GM23338 (cell line): ENCODE data around the gene TET2. TPM values are rescaled to one million over a fixed set of nuclear protein-coding genes. Genes with fewer than 3 reads are reported as not detected.

ENCODE experiments used
- ATAC-seq: fragments of 200-7000 bp; cut with Tn5 transposase; 3 replicates; pipeline ENCODE4 v1.9.1; 2020
- DNase-seq: peaks from one replicate; pipeline ENCODE4 v3.0.0-alpha.2; 2015; ENCODE audit warnings: low spot score
- H2AFZ ChIP-seq: fragments of 200-600 bp; sonication (generic); 2 replicates; pipeline ENCODE4 v1.8.0; 2016; ENCODE audit warnings: antibody characterized with exemption, mild to moderate bottlenecking, moderate library complexity
- H3F3A ChIP-seq: fragments of 200-600 bp; sonication (generic); replicated peaks from 2 replicates; pipeline ENCODE4 v1.8.0; 2017; ENCODE audit warnings: antibody characterized with exemption, mixed run types, low read depth
- H3K27ac ChIP-seq: fragments of 200-600 bp; sonication (generic); 2 replicates; pipeline ENCODE4 v1.6.1; 2016; ENCODE audit warnings: low read depth
- H3K27me3 ChIP-seq: fragments of 200-600 bp; sonication (generic); 2 replicates; pipeline ENCODE4 v1.8.0; 2016; ENCODE audit warnings: mild to moderate bottlenecking, mixed run types, moderate library complexity; ENCODE audit not compliant: insufficient read depth
- H3K36me3 ChIP-seq: fragments of 200-600 bp; sonication (generic); 2 replicates; pipeline ENCODE4 v1.8.0; 2016; ENCODE audit warnings: mild to moderate bottlenecking; ENCODE audit not compliant: insufficient read depth
- H3K4me1 ChIP-seq: fragments of 200-600 bp; sonication (generic); 2 replicates; pipeline ENCODE4 v1.8.0; 2016; ENCODE audit warnings: mild to moderate bottlenecking, moderate library complexity; ENCODE audit not compliant: insufficient read depth
- H3K4me2 ChIP-seq: fragments of 200-600 bp; sonication (generic); 2 replicates; pipeline ENCODE4 v1.7.1; 2017; ENCODE audit warnings: mixed run types
- H3K4me3 ChIP-seq: fragments of 200-600 bp; sonication (generic); 2 replicates; pipeline ENCODE4 v1.6.1; 2016; ENCODE audit warnings: mixed run types
- H3K79me2 ChIP-seq: fragments of 200-600 bp; sonication (generic); replicated peaks from 2 replicates; pipeline ENCODE4 v1.8.0; 2017; ENCODE audit warnings: mild to moderate bottlenecking; ENCODE audit not compliant: insufficient read depth
- H3K9me2 ChIP-seq: fragments of 200-600 bp; sonication (generic); 2 replicates; pipeline ENCODE4 v1.8.0; 2017; ENCODE audit not compliant: insufficient read depth
- H4K20me1 ChIP-seq: fragments of 200-600 bp; sonication (generic); replicated peaks from 2 replicates; pipeline ENCODE4 v1.8.0; 2017; ENCODE audit warnings: mild to moderate bottlenecking; ENCODE audit not compliant: insufficient read depth
- H3K27ac Mint-ChIP-seq: 2 replicates; pipeline ENCODE4 v1.8.0; 2020; ENCODE audit warnings: inconsistent platforms, mild to moderate bottlenecking, moderate library complexity, mixed read lengths
- H3K27me3 Mint-ChIP-seq: 3 replicates; pipeline ENCODE4 v1.8.0; 2022; ENCODE audit warnings: low read depth, mild to moderate bottlenecking, moderate library complexity, mixed read lengths, inconsistent platforms; ENCODE audit not compliant: insufficient read depth, poor library complexity
- H3K36me3 Mint-ChIP-seq: 3 replicates; pipeline ENCODE4 v1.8.0; 2021; ENCODE audit warnings: low read depth, mild to moderate bottlenecking, inconsistent platforms, moderate library complexity, mixed read lengths
- H3K4me1 Mint-ChIP-seq: 3 replicates; pipeline ENCODE4 v1.8.0; 2020; ENCODE audit warnings: mild to moderate bottlenecking, inconsistent platforms, mixed read lengths
- H3K4me3 Mint-ChIP-seq: 3 replicates; pipeline ENCODE4 v1.8.0; 2021; ENCODE audit warnings: moderate library complexity, mild to moderate bottlenecking, inconsistent platforms, mixed read lengths
- H3K9me3 Mint-ChIP-seq: 3 replicates; pipeline ENCODE4 v1.8.0; 2020; ENCODE audit warnings: moderate library complexity, mild to moderate bottlenecking, inconsistent platforms, mixed read lengths
- CREB1 ChIP-seq: fragments of 250-450 bp; sonication (Bioruptor Pico); IDR thresholded peaks from 2 replicates; pipeline ENCODE4 v1.5.0; 2020; ENCODE audit warnings: low read depth, mild to moderate bottlenecking, moderate library complexity
- CTCF ChIP-seq, 2 experiments: fragments of 200-600 bp in 1 of 2; sonication (generic) in 1 of 2; conservative IDR thresholded peaks; 2 replicates each; pipeline versions ENCODE4 v1.5.1 to v1.6.1; 2016 to 2017; ENCODE audit warnings: antibody characterized with exemption in 2 of 2, low read depth in 2 of 2, mild to moderate bottlenecking in 2 of 2, moderate library complexity in 1 of 2
- EZH2 ChIP-seq: fragments of 200-600 bp; sonication (generic); IDR thresholded peaks from one replicate; pipeline ENCODE4 v1.8.0; 2017; ENCODE audit warnings: antibody characterized with exemption, mild to moderate bottlenecking, low read depth; ENCODE audit not compliant: unreplicated experiment
- EZH2phosphoT487 ChIP-seq: fragments of 200-600 bp; sonication (generic); IDR thresholded peaks from one replicate; pipeline ENCODE4 v1.8.1; 2018; ENCODE audit warnings: antibody characterized with exemption; ENCODE audit not compliant: unreplicated experiment
- JUNB ChIP-seq: IDR thresholded peaks from one replicate; pipeline ENCODE4 v1.6.1; 2016; ENCODE audit warnings: antibody characterized with exemption; ENCODE audit not compliant: unreplicated experiment
- NANOG ChIP-seq: IDR thresholded peaks from 2 replicates; pipeline ENCODE4 v1.6.1; 2016; ENCODE audit warnings: antibody characterized with exemption, borderline replicate concordance
- POLR2AphosphoS5 ChIP-seq: IDR thresholded peaks from 2 replicates; pipeline ENCODE4 v1.6.1; 2016; ENCODE audit warnings: antibody characterized with exemption, low read depth
- STAT1 ChIP-seq: IDR thresholded peaks from one replicate; pipeline ENCODE4 v1.6.1; 2016; ENCODE audit warnings: antibody characterized with exemption; ENCODE audit not compliant: unreplicated experiment
- ZNF114 ChIP-seq: fragments of 250-450 bp; sonication (Bioruptor Pico); IDR thresholded peaks from 2 replicates; pipeline ENCODE4 v1.5.0; 2020; ENCODE audit warnings: mild to moderate bottlenecking, moderate library complexity
- ZNF331 ChIP-seq: fragments of 250-450 bp; sonication (Bioruptor Pico); IDR thresholded peaks from 2 replicates; pipeline ENCODE4 v1.5.0; 2020; ENCODE audit warnings: low read depth, mild to moderate bottlenecking, moderate library complexity
- polyA plus RNA-seq: library from polyadenylated mRNA; unstranded; fragments of >200 nt; fragmentation: Nextera tagmentation; extraction: Ambion mirVana; gene quantifications from 2 replicates; pipeline ENCODE4 v1.2.1, GENCODE V29; 2016
- total RNA-seq: library from RNA; depleted of rRNA; stranded (reverse); fragments of >200 nt; shearing (Covaris generic); gene quantifications from 2 replicates; pipeline ENCODE4 v1.2.3, GENCODE V29; 2014
- TF ChIP-seq, protein P1 (sequence below): IDR thresholded peaks from 2 replicates; pipeline ENCODE4 v1.6.1; 2016; ENCODE audit warnings: antibody characterized with exemption
- TF ChIP-seq, protein P2 (sequence below): IDR thresholded peaks from one replicate; pipeline ENCODE4 v1.6.1; 2018; ENCODE audit warnings: antibody characterized with exemption; ENCODE audit not compliant: unreplicated experiment

Gene TET2
- total and polyA plus RNA-seq, 2 experiments from 2014 or later = 1.2 to 2.2 TPM

DNA sequence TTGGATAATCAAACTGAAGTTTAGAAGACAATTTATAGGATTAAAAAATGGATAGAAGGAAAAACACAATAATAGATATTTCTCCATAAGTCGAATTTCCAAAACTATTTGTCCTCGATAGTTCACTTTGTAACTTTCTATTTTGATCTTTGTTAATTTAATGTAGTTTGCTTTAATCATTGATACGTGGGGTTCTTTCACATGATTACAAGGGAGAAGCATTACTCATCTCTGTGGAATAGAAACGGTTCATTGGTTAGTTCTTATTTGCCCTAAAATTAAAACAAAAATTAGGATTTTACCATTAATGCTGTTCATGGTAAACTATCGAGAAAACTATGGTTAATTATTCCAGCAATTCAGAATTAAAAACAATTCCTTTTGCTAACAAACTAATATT, 2.1 kb downstream of the TET2 start (continued):
- TF ChIP-seq CTCF (conservative IDR thresholded peaks at IDR 0.05; ENCODE audit: low read depth in 2 of 2) (no peak), JUNB (no peak), EZH2phosphoT487 (no peak), ZNF114 (no peak)
- TF ChIP-seq, protein P1, sequence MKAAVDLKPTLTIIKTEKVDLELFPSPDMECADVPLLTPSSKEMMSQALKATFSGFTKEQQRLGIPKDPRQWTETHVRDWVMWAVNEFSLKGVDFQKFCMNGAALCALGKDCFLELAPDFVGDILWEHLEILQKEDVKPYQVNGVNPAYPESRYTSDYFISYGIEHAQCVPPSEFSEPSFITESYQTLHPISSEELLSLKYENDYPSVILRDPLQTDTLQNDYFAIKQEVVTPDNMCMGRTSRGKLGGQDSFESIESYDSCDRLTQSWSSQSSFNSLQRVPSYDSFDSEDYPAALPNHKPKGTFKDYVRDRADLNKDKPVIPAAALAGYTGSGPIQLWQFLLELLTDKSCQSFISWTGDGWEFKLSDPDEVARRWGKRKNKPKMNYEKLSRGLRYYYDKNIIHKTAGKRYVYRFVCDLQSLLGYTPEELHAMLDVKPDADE = no peak
- TF ChIP-seq, protein P2, sequence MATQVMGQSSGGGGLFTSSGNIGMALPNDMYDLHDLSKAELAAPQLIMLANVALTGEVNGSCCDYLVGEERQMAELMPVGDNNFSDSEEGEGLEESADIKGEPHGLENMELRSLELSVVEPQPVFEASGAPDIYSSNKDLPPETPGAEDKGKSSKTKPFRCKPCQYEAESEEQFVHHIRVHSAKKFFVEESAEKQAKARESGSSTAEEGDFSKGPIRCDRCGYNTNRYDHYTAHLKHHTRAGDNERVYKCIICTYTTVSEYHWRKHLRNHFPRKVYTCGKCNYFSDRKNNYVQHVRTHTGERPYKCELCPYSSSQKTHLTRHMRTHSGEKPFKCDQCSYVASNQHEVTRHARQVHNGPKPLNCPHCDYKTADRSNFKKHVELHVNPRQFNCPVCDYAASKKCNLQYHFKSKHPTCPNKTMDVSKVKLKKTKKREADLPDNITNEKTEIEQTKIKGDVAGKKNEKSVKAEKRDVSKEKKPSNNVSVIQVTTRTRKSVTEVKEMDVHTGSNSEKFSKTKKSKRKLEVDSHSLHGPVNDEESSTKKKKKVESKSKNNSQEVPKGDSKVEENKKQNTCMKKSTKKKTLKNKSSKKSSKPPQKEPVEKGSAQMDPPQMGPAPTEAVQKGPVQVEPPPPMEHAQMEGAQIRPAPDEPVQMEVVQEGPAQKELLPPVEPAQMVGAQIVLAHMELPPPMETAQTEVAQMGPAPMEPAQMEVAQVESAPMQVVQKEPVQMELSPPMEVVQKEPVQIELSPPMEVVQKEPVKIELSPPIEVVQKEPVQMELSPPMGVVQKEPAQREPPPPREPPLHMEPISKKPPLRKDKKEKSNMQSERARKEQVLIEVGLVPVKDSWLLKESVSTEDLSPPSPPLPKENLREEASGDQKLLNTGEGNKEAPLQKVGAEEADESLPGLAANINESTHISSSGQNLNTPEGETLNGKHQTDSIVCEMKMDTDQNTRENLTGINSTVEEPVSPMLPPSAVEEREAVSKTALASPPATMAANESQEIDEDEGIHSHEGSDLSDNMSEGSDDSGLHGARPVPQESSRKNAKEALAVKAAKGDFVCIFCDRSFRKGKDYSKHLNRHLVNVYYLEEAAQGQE = no peak

- H3K4me3 ChIP-seq = no peak overlapping the region
- H3K4me2 ChIP-seq = no peak overlapping the region
- H3K27ac Mint-ChIP-seq = no peak overlapping the region
- peaks cover 16% of the 10 kb centered on the region for H4K20me1 ChIP-seq
- ATAC-seq (no peak), DNase-seq (no peak)
- H3K36me3 ChIP-seq = no peaks in the 10 kb centered on the region
- 0 out of 2 replicates have a peak, but pooled peaks cover 5% of the 10 kb centered on the region for H3F3A ChIP-seq
- no peak overlapping the region for H3K4me3 Mint-ChIP-seq
- H3K36me3 Mint-ChIP-seq = no peaks in the 10 kb centered on the region; the same call in 2 of the 3 replicates
- H3K27me3 ChIP-seq = peaks cover 70% of the 10 kb centered on the region
- H3K9me2 ChIP-seq = no peaks in the 10 kb centered on the region
- no peak overlapping the region for H3K27ac ChIP-seq
- peaks cover 51% of the 10 kb centered on the region for H3K27me3 Mint-ChIP-seq
- H3K9me3 Mint-ChIP-seq = no peaks in the 10 kb centered on the region
- H2AFZ ChIP-seq = no peak overlapping the region
- H3K4me1 ChIP-seq = peaks cover 13% of the 10 kb centered on the region
- H3K79me2 ChIP-seq = no peaks in the 10 kb centered on the region; the same call in 1 of the 2 replicates
- peaks cover 13% of the 10 kb centered on the region for H3K4me1 Mint-ChIP-seq
- TF ChIP-seq EZH2phosphoT487 (no peak), JUNB (no peak), STAT1 (no peak), ZNF331 (no peak), POLR2AphosphoS5 (no peak), CREB1 (CRISPR knock-in tag) (no peak), EZH2 (no peak), CTCF (conservative IDR thresholded peaks at IDR 0.05; ENCODE audit: low read depth in 2 of 2) (no peak), ZNF114 (no peak), NANOG (no peak)
Observed at GRCh38 chr4:105149771-105150170, 3.1 kb downstream of the TET2 start.
